NT2/D1 (cell line): ENCODE measurements around the gene CDK19.

Experiments used
- SUZ12 ChIP-seq: IDR thresholded peaks from 2 replicates; pipeline ENCODE4 v1.6.1; 2011; ENCODE audit not compliant: insufficient read length, insufficient read depth; ENCODE audit errors: extremely low read depth
- YY1 ChIP-seq: IDR thresholded peaks from 2 replicates; pipeline ENCODE4 v1.6.1; 2011; ENCODE audit not compliant: insufficient read length, insufficient read depth
- ZNF274 ChIP-seq: IDR thresholded peaks from 2 replicates; pipeline ENCODE4 v1.6.1; 2011; ENCODE audit warnings: mild to moderate bottlenecking, low read depth, low read length

DNA sequence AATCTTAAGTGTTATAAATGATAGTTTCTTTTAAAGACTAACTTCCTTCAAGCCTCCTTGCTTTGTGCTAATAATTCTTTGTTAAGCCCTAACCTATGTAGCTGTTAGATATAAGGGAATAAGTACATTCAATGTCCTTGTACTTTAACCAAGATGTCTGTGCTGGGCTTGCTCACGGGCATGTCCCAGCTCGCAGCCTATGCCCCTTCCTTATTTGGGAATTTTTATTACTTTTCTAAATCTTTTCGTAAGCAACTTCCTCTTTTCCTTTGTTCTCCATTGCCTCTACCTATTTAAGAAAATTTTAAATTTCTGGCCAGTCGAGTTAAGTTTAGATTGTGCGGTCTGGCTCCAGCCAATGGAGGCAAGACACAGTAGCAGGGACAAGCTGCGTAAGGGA, 26.0 kb upstream of the CDK19 start:
- TF ChIP-seq ZNF274, result no peak
- no peak for TF ChIP-seq YY1
- no peak for TF ChIP-seq SUZ12
